Stomach (tissue), 9 donors: ENCODE data around the gene GBX1. TPM values are rescaled to one million over a fixed set of nuclear protein-coding genes. Genes with fewer than 3 reads are reported as not detected.

ENCODE experiments used
- DNase-seq, 2 donors: peaks; one replicate each; pipeline versions ENCODE4 v3.0.0 to v3.0.0-alpha.2; 2013 to 2019
- H3K27ac ChIP-seq, 5 donors: fragments of 200-600 bp in 4 of 5; sonication (generic) in 4 of 5; one replicate each; pipeline ENCODE4 v1.5.1; 2013 to 2019; ENCODE audit warnings: mild to moderate bottlenecking in 1 of 5, moderate library complexity in 1 of 5
- H3K27me3 ChIP-seq, 3 donors: fragments of 200-600 bp; sonication (generic); one replicate each; pipeline ENCODE4 v1.5.1; 2017 to 2019; ENCODE audit warnings: mixed run types in 1 of 3
- H3K36me3 ChIP-seq, 4 donors: fragments of 200-600 bp; sonication (generic); 1 replicate in 3 of 4; 2 replicates in 1 of 4; pipeline ENCODE4 v1.5.1; 2016 to 2019
- H3K4me1 ChIP-seq, 4 donors: fragments of 200-600 bp; sonication (generic); one replicate each; pipeline ENCODE4 v1.5.1; 2016 to 2019
- H3K4me3 ChIP-seq, 4 donors: fragments of 200-600 bp; sonication (generic) in 3 of 4; one replicate each; pipeline ENCODE4 v1.5.1; 2016 to 2019; ENCODE audit warnings: mild to moderate bottlenecking in 1 of 4
- H3K9me3 ChIP-seq, 4 donors: fragments of 200-600 bp; sonication (generic); one replicate each; pipeline ENCODE4 v1.5.1; 2016 to 2019
- CTCF ChIP-seq, 7 experiments: fragments of 450-650 bp in 4 of 7; fragments of 200-600 bp in 3 of 7; sonication (generic) in 3 of 7; IDR thresholded peaks; one replicate each; pipeline ENCODE4 v1.5.1; 2016 to 2019; ENCODE audit warnings: antibody characterized with exemption in 7 of 7, control low read depth in 2 of 7, mild to moderate bottlenecking in 1 of 7
- EP300 ChIP-seq: sonication (generic); formaldehyde crosslinking; IDR thresholded peaks from one replicate; pipeline ENCODE4 v1.6.1; 2017; ENCODE audit warnings: antibody characterized with exemption
- POLR2A ChIP-seq, 4 donors: fragments of 450-650 bp; IDR thresholded peaks; one replicate each; pipeline ENCODE4 v1.6.1; 2016; ENCODE audit warnings: antibody characterized with exemption in 4 of 4, control low read depth in 2 of 4, mild to moderate bottlenecking in 1 of 4, moderate library complexity in 1 of 4
- POLR2AphosphoS5 ChIP-seq, 3 donors: sonication (generic); formaldehyde crosslinking; IDR thresholded peaks; one replicate each; pipeline ENCODE4 v1.6.1; 2016; ENCODE audit warnings: antibody characterized with exemption in 3 of 3
- WGBS, 5 donors: extraction: QIAGEN DNeasy Blood & Tissue Kit in 3 of 5; methylation state at CpG; one replicate each; pipeline versions ENCODE4 v1.1.5 to v1.1.7; 2013 to 2018; 5-methylcytosine and 5-hydroxymethylcytosine counted together
- intact Hi-C: fragments of 100-400 bp; cut with DNase I; formaldehyde crosslinking; loops from one replicate; pipeline ENCODE4 v1.15.1; 2023; ENCODE audit warnings: low total_unique reads
- polyA plus RNA-seq, 3 donors: library from polyadenylated mRNA; stranded (reverse); fragments of 200-250 nt; gene quantifications; one replicate each; pipeline ENCODE4 v1.2.3, GENCODE V29; 2013
- total RNA-seq, 5 donors: library from RNA; depleted of rRNA; stranded (reverse); fragments of >200 nt; gene quantifications; one replicate each; pipeline versions ENCODE4 v1.1.0 to v1.2.3, GENCODE V29; 2014 to 2016
- donor health status: healthy with polysubstance abuse.
- donor health status: Bipolar disorder and iron deficiency.
- donor health status: healthy.

GBX1 gene
- total and polyA plus RNA-seq, 8 donors: not detected

DNA sequence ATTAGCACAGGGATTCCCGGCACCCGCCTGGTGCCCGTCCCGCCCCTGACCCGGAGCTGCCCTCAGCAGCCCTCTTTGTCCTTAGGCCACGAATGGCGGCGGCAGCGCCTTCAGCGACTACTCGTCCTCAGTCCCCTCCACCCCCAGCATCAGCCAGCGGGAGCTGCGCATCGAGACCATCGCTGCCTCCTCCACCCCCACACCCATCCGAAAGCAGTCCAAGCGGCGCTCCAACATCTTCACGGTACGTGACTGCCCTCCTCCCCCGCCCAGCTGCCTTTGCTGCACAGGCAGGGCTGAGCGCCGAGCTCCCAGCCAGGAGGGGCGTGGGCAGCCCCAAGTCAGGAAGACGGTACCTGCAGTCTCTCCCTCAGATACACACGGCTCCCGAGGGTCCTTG, 47.6 kb downstream of the GBX1 start:
- TF ChIP-seq POLR2A (IDR thresholded peaks at IDR 0.05): no peak
- H3K4me3 ChIP-seq: no peak overlapping the region
- no peak overlapping the region for H3K27ac ChIP-seq
- DNase-seq: no peak
- no peaks in the 10 kb centered on the region for H3K27me3 ChIP-seq
- peaks cover 9 to 30% (median 18%) of the 10 kb centered on the region in 4 donors for H3K4me1 ChIP-seq
- intact Hi-C loops: loop anchor here (10.0 kb wide), 1 partner anchor 55 kb away; no protein-coding TSS in a partner anchor
- H3K9me3 ChIP-seq: no peaks in the 10 kb centered on the region
- WGBS, 5 donors: 89 to 93% (median 93%) methylated on average over 26 to 27 of the region's 27 CpGs
- H3K36me3 ChIP-seq: peaks cover 49 to 84% (median 79%) of the 10 kb centered on the region in 4 donors

DNA sequence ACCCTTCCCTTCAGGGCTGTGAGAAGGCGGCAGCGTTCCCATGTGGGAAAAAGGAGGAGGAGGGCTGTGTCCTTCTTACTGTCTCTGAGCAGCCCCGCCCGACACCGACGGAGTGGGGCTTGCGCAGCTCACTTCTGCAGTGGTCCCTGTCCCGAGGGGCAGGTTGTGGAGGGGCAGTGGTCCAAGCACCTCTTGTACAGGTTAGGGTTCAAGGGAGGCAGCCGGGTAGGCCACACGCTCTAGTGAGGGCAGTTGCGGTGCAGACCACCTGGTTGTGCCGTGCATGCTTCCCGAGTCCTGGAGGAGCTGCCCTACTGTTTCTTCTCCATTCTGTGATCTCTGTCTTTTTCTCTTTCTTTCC, 48.5 kb downstream of the GBX1 start:
- Histone ChIP-seq H3K36me3 (peaks cover 42 to 76% (median 70%) of the 10 kb centered on the region in 4 donors), H3K9me3 (no peaks in the 10 kb centered on the region), H3K27ac (no peak overlapping the region), H3K4me3 (no peak overlapping the region), H3K4me1 (peaks cover 14 to 27% (median 20%) of the 10 kb centered on the region in 4 donors), H3K27me3 (no peaks in the 10 kb centered on the region)
- no peak for DNase-seq
- TF ChIP-seq EP300 (no peak), CTCF (IDR thresholded peaks at IDR 0.05) (no peak)
- 92 to 98% (median 94%) methylated on average over 13 of the region's 13 CpGs for WGBS, 5 donors
- intact Hi-C loops: loop anchor here (10.0 kb wide), 1 partner anchor 54 kb away; no protein-coding TSS in a partner anchor

DNA sequence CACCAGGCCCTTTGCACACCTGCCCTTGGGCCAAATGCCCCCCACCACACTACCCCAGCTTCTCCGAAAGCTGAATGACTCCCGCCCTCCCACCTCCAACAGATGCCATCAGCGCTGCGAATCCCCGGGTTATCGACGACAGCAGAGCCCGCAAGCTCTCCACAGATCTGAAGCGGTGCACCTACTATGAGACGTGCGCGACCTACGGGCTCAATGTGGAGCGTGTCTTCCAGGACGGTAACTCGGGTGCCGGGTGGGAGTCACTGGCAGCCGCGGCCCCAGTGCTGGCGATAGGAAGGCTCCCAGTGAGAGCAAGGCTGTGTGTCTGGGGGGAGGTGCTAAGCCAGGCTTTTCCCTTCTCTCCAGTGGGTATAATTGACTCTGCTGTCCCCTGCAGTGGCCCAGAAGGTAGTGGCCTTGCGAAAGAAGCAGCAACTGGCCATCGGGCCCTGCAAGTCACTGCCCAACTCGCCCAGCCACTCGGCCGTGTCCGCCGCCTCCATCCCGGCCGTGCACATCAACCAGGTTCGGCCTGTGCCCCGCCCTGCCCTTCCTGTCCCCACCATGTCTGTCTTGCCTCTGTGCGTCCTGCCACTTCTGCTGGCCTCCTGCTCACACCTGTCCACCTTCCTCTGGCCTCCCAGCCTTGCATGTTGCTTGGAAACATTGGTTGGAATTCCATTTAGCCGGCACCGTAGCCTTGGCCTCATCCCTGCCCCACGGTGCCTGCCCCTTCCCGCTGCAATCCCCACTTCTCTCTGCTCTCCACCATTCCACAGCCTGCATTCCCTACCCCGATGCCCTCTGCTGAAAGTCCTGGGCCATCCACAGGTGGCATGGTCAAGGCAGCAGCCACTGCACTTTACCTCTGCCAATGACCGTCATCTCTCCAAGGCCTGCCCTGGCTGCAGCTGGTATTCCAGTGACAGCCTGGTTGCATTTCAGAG, 49.1 kb downstream of the GBX1 start:
- intact Hi-C loops: loop anchor here (10.0 kb wide), 1 partner anchor 54 kb away; no protein-coding TSS in a partner anchor
- Histone ChIP-seq H3K4me3 (no peak overlapping the region), H3K9me3 (no peaks in the 10 kb centered on the region), H3K27ac (no peak overlapping the region), H3K4me1 (peaks cover 21 to 29% (median 24%) of the 10 kb centered on the region in 4 donors), H3K36me3 (peaks cover 42 to 69% (median 64%) of the 10 kb centered on the region in 4 donors), H3K27me3 (no peaks in the 10 kb centered on the region)
- no peak for DNase-seq
- WGBS, 5 donors: 94 to 97% (median 96%) methylated on average over 32 to 38 of the region's 38 CpGs
- TF ChIP-seq CTCF (IDR thresholded peaks at IDR 0.05) (no peak), EP300 (no peak)

DNA sequence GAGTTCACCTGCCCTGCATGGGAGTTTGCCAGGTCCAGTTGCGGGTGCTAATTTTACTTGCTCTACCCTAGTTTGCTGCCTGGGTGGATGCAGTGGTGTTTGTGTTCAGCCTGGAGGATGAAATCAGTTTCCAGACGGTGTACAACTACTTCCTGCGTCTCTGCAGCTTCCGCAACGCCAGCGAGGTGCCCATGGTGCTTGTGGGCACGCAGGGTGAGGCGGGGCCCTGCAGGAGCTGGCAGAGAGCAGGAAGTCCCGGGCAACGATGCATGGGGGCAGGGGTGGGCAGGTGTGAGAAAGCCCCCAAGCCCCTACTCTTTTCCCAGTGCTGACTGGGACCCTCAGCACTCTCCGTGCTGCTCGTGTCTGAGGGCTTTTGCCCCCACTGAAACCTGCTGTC, 49.9 kb downstream of the GBX1 start:
- no peaks in the 10 kb centered on the region for H3K9me3 ChIP-seq
- TF ChIP-seq POLR2A (IDR thresholded peaks at IDR 0.05): no peak
- TF ChIP-seq EP300: no peak
- TF ChIP-seq POLR2AphosphoS5 (IDR thresholded peaks at IDR 0.05): no peak
- no peak for TF ChIP-seq CTCF (IDR thresholded peaks at IDR 0.05)
- 85 to 88% (median 87%) methylated on average over 12 of the region's 12 CpGs for WGBS, 5 donors
- intact Hi-C loops: loop anchor here (10.0 kb wide), 1 partner anchor 53 kb away; no protein-coding TSS in a partner anchor
- DNase-seq: no peak
- peaks cover 26 to 37% (median 32%) of the 10 kb centered on the region in 4 donors for H3K4me1 ChIP-seq
- H3K4me3 ChIP-seq: no peak overlapping the region
- no peaks in the 10 kb centered on the region for H3K27me3 ChIP-seq
- H3K36me3 ChIP-seq: peaks cover 37 to 61% (median 56%) of the 10 kb centered on the region in 4 donors
- H3K27ac ChIP-seq: no peak overlapping the region
